GM12891 (cell line): ENCODE results near the gene GNG8.

ENCODE experiments used
- PAX5 ChIP-seq: IDR thresholded peaks from 2 replicates; pipeline ENCODE4 v1.6.1; 2011; ENCODE audit warnings: low read length, moderate library complexity, mild to moderate bottlenecking; ENCODE audit not compliant: insufficient read depth, severe bottlenecking
- POLR2A ChIP-seq: IDR thresholded peaks from 2 replicates; pipeline ENCODE4 v1.6.1; 2011; ENCODE audit warnings: low read depth, low read length, control low read depth
- POLR2AphosphoS5 ChIP-seq: IDR thresholded peaks from 2 replicates; pipeline ENCODE4 v1.6.1; 2011; ENCODE audit warnings: low read depth, low read length, control low read depth
- SPI1 ChIP-seq: IDR thresholded peaks from 2 replicates; pipeline ENCODE4 v1.6.1; 2011; ENCODE audit warnings: low read depth, low read length, control low read depth
- TAF1 ChIP-seq: IDR thresholded peaks from 2 replicates; pipeline ENCODE4 v1.6.1; 2011; ENCODE audit warnings: low read depth, low read length, control low read depth

GRCh38 chr19:46600384-46601317 lies 35.4 kb downstream of the GNG8 start:
- TF ChIP-seq POLR2A (peak; percentile 89), TAF1 (0 out of 2 replicates have a peak, but pooled peaks have one; percentile 39), PAX5 (peak; percentile 99), POLR2AphosphoS5 (peak; percentile 87; the same call in 1 of the 2 replicates), SPI1 (peak; percentile 3)
